Measurements from ENCODE around the gene GOLGA8B.

DNA sequence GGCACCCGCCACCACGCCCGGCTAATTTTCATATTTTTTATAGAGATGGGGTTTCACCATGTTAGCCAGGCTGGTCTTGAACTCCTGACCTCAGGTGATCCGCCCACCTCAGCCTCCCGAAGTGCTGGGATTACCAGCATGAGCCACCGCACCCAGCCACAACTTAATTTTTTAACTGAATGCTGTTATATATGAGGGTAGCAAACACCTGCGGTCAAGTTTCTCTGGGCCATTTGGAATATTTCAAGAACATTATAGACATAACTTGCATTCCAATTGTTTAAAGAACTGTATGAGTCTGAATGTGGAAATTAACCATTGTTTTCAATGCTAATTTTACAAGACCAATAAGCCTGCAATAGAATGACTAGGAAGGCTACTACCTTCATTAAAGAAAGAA is 35.7 kb upstream of the GOLGA8B start:
- TF ChIP-seq SP1 (IDR thresholded peaks at IDR 0.05) (no peak), EGR1 (IDR thresholded peaks at IDR 0.05; ENCODE audit: low read depth in 2 of 2) (no peak), YY1 (IDR thresholded peaks at IDR 0.05) (no peak), RXRA (IDR thresholded peaks at IDR 0.05) (no peak), JUND (IDR thresholded peaks at IDR 0.05) (no peak), MAX (IDR thresholded peaks at IDR 0.05) (no peak), FOXA1 (IDR thresholded peaks at IDR 0.05) (no peak), RAD21 (IDR thresholded peaks at IDR 0.05) (no peak)
- TF ChIP-seq, protein P1, sequence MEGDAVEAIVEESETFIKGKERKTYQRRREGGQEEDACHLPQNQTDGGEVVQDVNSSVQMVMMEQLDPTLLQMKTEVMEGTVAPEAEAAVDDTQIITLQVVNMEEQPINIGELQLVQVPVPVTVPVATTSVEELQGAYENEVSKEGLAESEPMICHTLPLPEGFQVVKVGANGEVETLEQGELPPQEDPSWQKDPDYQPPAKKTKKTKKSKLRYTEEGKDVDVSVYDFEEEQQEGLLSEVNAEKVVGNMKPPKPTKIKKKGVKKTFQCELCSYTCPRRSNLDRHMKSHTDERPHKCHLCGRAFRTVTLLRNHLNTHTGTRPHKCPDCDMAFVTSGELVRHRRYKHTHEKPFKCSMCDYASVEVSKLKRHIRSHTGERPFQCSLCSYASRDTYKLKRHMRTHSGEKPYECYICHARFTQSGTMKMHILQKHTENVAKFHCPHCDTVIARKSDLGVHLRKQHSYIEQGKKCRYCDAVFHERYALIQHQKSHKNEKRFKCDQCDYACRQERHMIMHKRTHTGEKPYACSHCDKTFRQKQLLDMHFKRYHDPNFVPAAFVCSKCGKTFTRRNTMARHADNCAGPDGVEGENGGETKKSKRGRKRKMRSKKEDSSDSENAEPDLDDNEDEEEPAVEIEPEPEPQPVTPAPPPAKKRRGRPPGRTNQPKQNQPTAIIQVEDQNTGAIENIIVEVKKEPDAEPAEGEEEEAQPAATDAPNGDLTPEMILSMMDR (IDR thresholded peaks at IDR 0.05; ENCODE audit: low read depth, low read length, missing input control), result no peak
- TF ChIP-seq, protein P2, sequence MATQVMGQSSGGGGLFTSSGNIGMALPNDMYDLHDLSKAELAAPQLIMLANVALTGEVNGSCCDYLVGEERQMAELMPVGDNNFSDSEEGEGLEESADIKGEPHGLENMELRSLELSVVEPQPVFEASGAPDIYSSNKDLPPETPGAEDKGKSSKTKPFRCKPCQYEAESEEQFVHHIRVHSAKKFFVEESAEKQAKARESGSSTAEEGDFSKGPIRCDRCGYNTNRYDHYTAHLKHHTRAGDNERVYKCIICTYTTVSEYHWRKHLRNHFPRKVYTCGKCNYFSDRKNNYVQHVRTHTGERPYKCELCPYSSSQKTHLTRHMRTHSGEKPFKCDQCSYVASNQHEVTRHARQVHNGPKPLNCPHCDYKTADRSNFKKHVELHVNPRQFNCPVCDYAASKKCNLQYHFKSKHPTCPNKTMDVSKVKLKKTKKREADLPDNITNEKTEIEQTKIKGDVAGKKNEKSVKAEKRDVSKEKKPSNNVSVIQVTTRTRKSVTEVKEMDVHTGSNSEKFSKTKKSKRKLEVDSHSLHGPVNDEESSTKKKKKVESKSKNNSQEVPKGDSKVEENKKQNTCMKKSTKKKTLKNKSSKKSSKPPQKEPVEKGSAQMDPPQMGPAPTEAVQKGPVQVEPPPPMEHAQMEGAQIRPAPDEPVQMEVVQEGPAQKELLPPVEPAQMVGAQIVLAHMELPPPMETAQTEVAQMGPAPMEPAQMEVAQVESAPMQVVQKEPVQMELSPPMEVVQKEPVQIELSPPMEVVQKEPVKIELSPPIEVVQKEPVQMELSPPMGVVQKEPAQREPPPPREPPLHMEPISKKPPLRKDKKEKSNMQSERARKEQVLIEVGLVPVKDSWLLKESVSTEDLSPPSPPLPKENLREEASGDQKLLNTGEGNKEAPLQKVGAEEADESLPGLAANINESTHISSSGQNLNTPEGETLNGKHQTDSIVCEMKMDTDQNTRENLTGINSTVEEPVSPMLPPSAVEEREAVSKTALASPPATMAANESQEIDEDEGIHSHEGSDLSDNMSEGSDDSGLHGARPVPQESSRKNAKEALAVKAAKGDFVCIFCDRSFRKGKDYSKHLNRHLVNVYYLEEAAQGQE (IDR thresholded peaks at IDR 0.05), result no peak
- TF ChIP-seq, protein P3, sequence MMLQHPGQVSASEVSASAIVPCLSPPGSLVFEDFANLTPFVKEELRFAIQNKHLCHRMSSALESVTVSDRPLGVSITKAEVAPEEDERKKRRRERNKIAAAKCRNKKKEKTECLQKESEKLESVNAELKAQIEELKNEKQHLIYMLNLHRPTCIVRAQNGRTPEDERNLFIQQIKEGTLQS (IDR thresholded peaks at IDR 0.05), result no peak
- TF ChIP-seq, protein P4, sequence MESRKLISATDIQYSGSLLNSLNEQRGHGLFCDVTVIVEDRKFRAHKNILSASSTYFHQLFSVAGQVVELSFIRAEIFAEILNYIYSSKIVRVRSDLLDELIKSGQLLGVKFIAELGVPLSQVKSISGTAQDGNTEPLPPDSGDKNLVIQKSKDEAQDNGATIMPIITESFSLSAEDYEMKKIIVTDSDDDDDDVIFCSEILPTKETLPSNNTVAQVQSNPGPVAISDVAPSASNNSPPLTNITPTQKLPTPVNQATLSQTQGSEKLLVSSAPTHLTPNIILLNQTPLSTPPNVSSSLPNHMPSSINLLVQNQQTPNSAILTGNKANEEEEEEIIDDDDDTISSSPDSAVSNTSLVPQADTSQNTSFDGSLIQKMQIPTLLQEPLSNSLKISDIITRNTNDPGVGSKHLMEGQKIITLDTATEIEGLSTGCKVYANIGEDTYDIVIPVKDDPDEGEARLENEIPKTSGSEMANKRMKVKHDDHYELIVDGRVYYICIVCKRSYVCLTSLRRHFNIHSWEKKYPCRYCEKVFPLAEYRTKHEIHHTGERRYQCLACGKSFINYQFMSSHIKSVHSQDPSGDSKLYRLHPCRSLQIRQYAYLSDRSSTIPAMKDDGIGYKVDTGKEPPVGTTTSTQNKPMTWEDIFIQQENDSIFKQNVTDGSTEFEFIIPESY (IDR thresholded peaks at IDR 0.05), result no peak

All from liver (tissue), 3 donors.